GM13976 (cell line): ENCODE results near the gene ADAMTS9.
A peak's percentile ranks its signal among the peaks of the same experiment; 100 is the strongest.

Source experiments
- DNase-seq: peaks from one replicate; pipeline ENCODE4 v3.0.0; 2012; ENCODE audit warnings: low spot score
- CTCF ChIP-seq: IDR thresholded peaks from 2 replicates; pipeline ENCODE4 v1.5.1; 2012; ENCODE audit warnings: borderline replicate concordance, mild to moderate bottlenecking; ENCODE audit not compliant: insufficient read depth; ENCODE audit errors: extremely low read depth, missing control alignments, control extremely low read depth
- in situ Hi-C: fragments of 300-500 bp; cut with MboI; formaldehyde crosslinking; loops from one replicate; pipeline ENCODE4 v1.12.0; 2022; ENCODE audit warnings: low sequenced_read_pairs, mixed read lengths, inconsistent platforms; ENCODE audit not compliant: unreplicated experiment

ADAMTS9 gene

GRCh38 chr3:64533617-64534317, 154.0 kb downstream of the ADAMTS9 start:
- DNase-seq = peak; percentile 65
- peak; percentile 83 for TF ChIP-seq CTCF
- in situ Hi-C loops = loop anchor here (25.0 kb wide), 1 partner anchor 1204 kb away; no protein-coding TSS in a partner anchor

GRCh38 chr3:64530434-64531049, 157.3 kb downstream of the ADAMTS9 start:
- in situ Hi-C loops = loop anchor here (25.0 kb wide), 1 partner anchor 1207 kb away; no protein-coding TSS in a partner anchor
- peak; percentile 27 for DNase-seq
- TF ChIP-seq CTCF = peak; percentile 60

- in situ Hi-C loops = no loop called here
- DNase-seq = no peak
- TF ChIP-seq CTCF = no peak
Observed at GRCh38 chr3:64523324-64523723, 164.5 kb downstream of the ADAMTS9 start.

GRCh38 chr3:64520334-64520733, 167.5 kb downstream of the ADAMTS9 start:
- in situ Hi-C loops = no loop called here
- no peak for TF ChIP-seq CTCF
- no peak for DNase-seq

GRCh38 chr3:64518950-64519349, 168.8 kb downstream of the ADAMTS9 start:
- in situ Hi-C loops = no loop called here
- no peak for DNase-seq

GRCh38 chr3:64518496-64518895, 169.3 kb downstream of the ADAMTS9 start:
- TF ChIP-seq CTCF = no peak
- in situ Hi-C loops = no loop called here
- no peak for DNase-seq

More at GRCh38 chr3:64518950-64519349, 168.8 kb downstream of the ADAMTS9 start:
- TF ChIP-seq CTCF = no peak

- in situ Hi-C loops = no loop called here
- no peak for DNase-seq
- TF ChIP-seq CTCF = no peak
Observed at GRCh38 chr3:64514889-64515288, 172.9 kb downstream of the ADAMTS9 start.
